Fibroblast of mammary gland (primary cell): ENCODE measurements around the gene FUT9.

Experiments
- DNase-seq: peaks from one replicate; pipeline ENCODE4 v3.0.0-alpha.2; 2010; ENCODE audit warnings: low read depth
- H3K4me3 ChIP-seq: 2 replicates; pipeline ENCODE4 v1.5.1; 2011; ENCODE audit warnings: low read depth, mild to moderate bottlenecking, low read length, moderate library complexity; ENCODE audit not compliant: control insufficient read depth
- TF ChIP-seq, protein P1 (sequence below): conservative IDR thresholded peaks from 2 replicates; pipeline ENCODE4 v1.5.1; 2011; ENCODE audit warnings: low read depth, low read length, inconsistent platforms; ENCODE audit not compliant: control insufficient read depth, insufficient read depth

Gene FUT9

DNA sequence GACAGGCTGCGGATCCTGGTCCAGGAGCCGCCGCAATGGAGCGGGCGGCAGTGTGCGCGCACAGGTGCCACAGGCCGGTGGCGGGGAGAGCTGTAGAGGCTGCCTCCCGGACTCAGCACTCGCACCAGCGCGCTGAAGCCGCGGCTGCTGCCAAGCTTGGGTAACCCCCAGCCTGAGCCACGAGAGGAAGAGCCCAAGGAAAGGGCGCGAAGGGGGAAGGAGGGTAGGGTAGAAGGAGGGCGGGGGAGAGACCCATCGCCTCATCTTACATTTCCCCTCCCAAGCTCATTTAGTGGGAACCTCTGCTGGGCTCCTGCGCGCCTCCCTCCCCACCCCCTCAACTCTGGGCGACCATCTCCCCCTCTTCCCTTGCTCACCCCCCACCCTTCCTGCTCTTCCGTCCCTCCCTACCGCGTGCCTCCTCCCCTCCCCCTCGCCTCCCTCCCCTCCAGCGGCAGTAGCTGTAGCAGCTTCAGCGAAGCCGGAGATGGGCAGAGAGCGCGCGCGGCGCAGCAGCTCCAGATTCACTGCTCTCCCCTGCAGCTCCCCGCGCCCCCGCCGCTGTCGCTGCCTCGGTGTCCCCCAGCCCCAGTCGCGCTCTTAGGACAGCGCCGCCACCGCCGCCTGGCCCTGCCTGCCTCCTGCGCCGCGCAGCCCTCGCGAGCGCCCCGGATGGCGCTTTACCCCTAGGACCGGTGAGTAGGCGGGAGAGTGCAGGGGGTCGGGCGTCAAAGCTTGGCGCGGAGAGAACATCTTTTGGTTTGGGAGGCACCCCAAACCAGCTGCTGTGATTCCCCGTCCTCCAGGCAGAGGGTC, at the start of gene FUT9:
Gene FUT9 (plus strand): TSS at position 457 of the 816 bp plus-strand sequence. CDS start 187,182 bp downstream, outside the sequence.
- DNase-seq = no peak
- no peak within 1 kb of the TSS for H3K4me3 ChIP-seq
- TF ChIP-seq, protein P1, sequence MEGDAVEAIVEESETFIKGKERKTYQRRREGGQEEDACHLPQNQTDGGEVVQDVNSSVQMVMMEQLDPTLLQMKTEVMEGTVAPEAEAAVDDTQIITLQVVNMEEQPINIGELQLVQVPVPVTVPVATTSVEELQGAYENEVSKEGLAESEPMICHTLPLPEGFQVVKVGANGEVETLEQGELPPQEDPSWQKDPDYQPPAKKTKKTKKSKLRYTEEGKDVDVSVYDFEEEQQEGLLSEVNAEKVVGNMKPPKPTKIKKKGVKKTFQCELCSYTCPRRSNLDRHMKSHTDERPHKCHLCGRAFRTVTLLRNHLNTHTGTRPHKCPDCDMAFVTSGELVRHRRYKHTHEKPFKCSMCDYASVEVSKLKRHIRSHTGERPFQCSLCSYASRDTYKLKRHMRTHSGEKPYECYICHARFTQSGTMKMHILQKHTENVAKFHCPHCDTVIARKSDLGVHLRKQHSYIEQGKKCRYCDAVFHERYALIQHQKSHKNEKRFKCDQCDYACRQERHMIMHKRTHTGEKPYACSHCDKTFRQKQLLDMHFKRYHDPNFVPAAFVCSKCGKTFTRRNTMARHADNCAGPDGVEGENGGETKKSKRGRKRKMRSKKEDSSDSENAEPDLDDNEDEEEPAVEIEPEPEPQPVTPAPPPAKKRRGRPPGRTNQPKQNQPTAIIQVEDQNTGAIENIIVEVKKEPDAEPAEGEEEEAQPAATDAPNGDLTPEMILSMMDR = no peak

DNA sequence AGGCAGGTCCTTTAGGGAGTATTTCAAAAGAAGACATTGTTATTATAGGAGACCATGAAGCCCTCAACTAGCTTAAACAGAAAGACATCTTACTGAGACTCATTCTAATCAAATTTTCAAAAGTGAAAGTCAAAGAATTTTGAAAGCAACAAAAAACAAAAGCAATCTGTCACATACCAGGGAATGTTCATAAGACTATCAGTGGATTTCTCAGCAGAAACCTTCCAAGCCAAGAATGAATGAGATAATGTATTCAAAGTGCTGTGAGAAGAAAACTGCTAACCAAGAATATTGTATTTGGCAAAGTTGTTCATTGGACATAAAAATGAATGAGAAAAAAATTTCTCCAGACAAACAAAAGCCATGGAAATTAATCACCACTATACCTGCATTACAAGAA, 48.2 kb upstream of the FUT9 start:
- H3K4me3 ChIP-seq = no peak overlapping the region
- TF ChIP-seq, protein P1 = no peak

DNA sequence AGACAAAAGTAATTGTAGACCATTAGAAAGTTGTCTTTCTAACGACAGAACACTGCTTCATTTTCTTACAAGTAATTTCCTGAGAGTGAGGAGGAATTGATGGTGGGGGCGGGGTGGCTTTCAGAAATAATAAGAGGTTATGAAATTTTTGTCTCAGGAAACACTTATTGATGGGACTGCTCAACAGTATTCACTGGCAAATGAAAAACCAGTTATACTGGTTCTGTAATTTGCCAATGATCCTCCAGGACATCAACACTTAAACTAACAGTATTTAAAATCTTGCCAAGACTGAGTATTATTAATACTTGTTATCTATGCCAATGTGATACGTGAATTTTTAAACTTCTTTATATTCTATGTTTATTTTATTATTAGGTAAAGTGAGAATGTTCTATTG, 41.8 kb upstream of the FUT9 start:
- TF ChIP-seq, protein P1 = no peak
- H3K4me3 ChIP-seq = no peak overlapping the region
- DNase-seq = no peak

More for the DNA sequence above, 48.2 kb upstream of the FUT9 start:
- DNase-seq = no peak

DNA sequence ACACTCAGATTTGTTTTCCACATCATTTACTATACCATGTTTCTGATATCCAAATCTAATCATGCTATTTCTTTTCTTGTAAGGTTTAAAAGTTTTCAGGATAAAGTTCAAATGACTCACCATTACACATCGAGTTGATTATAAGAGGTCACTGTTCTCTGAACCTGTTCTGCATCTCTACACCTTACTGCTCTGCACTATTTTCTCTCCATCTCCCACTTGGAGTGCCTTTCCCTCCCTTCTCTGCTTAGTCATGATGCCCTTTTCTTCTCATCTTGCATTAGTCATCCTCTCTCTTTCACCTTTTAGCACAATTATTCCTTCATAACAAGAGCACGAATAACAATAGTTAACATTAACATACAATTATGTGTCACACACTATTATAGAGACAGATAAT, 37.5 kb upstream of the FUT9 start:
- TF ChIP-seq, protein P1 = no peak
- H3K4me3 ChIP-seq = no peak overlapping the region
- no peak for DNase-seq

DNA sequence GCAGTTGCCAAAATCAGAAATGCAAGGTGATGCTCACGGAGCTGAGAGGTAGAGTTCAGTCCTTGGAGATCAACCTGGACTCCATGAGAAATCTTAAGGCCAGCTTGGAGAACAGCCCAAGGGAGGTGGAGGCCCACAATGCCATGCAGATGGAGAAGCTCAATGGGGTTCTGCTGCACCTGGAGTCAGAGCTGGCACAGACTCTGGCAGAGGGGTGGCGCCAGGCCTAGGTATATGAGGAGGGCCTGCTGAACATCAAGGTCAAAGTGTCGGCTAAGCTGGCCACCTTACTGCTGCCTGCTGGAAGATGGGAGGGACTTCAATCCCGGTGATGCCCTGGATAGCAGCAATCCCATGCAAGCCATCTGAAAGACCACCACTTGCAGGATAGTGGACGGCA, 23.9 kb upstream of the FUT9 start:
- H3K4me3 ChIP-seq = no peak overlapping the region
- no peak for DNase-seq
- TF ChIP-seq, protein P1 = no peak

DNA sequence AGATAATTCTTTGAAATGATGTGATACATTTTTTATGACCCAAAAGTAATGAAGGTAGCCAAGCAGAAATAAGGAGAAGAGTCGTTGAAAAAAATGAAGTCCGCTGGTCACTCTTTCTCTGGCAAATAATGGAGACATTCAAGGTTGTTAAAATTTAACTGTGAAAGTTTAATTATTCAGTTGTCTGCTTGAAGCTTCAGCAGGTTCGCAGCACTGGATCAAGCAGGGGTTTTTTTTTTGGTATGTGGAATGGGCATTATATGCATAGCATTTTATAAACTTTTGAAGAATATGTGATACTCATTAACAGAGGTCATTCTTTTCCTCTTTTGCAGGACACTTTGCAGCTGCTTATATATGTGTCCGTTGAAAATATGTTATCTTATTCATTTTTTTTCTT, 21.6 kb upstream of the FUT9 start:
- TF ChIP-seq, protein P1 = no peak
- DNase-seq = no peak

More for the DNA sequence above, 21.6 kb upstream of the FUT9 start:
- H3K4me3 ChIP-seq = no peak overlapping the region
